ENCODE results near the gene DBNDD2.

GRCh38 chr20:45433316-45433715 lies 25.2 kb downstream of the DBNDD2 start:
- TF ChIP-seq CTCF (IDR thresholded peaks at IDR 0.05) (no peak), POLR2A (IDR thresholded peaks at IDR 0.05) (no peak)

Measured in thyroid gland (tissue), 4 donors.